Spleen (tissue), 11 donors: ENCODE measurements around the gene MUCL3. TPM values are rescaled to one million over a fixed set of nuclear protein-coding genes. Genes with fewer than 3 reads are reported as not detected.
A peak's percentile ranks its signal among the peaks of the same experiment; 100 is the strongest.

ENCODE experiments used
- DNase-seq: peaks from one replicate; pipeline ENCODE4 v3.0.0-alpha.2; 2020
- H3K27ac ChIP-seq, 8 donors: fragments of 200-600 bp; sonication (generic) in 7 of 8; 1 replicate in 4 of 8; 2 replicates in 4 of 8; pipeline versions ENCODE4 v1.5.0 to v1.8.0; 2016 to 2021; ENCODE audit warnings: inconsistent platforms in 4 of 8, mild to moderate bottlenecking in 4 of 8, moderate library complexity in 1 of 8
- H3K27me3 ChIP-seq, 7 donors: fragments of 200-600 bp; sonication (generic) in 6 of 7; replicated peaks in 1 of 7; 1 replicate in 4 of 7; 2 replicates in 3 of 7; pipeline versions ENCODE4 v1.5.0 to v1.8.0; 2016 to 2021; ENCODE audit warnings: inconsistent platforms in 3 of 7, mild to moderate bottlenecking in 1 of 7
- H3K36me3 ChIP-seq, 6 donors: fragments of 200-600 bp; sonication (generic) in 5 of 6; 1 replicate in 4 of 6; 2 replicates in 2 of 6; pipeline versions ENCODE4 v1.5.0 to v1.8.0; 2016 to 2021; ENCODE audit warnings: inconsistent platforms in 2 of 6
- H3K4me1 ChIP-seq, 6 donors: fragments of 200-600 bp; sonication (generic) in 5 of 6; 1 replicate in 3 of 6; 2 replicates in 3 of 6; pipeline versions ENCODE4 v1.5.0 to v1.8.0; 2016 to 2021; ENCODE audit warnings: inconsistent platforms in 3 of 6
- H3K4me3 ChIP-seq, 8 donors: fragments of 200-600 bp; sonication (generic) in 7 of 8; 1 replicate in 4 of 8; 2 replicates in 4 of 8; pipeline versions ENCODE4 v1.5.0 to v1.8.0; 2016 to 2021; ENCODE audit warnings: inconsistent platforms in 4 of 8, mild to moderate bottlenecking in 4 of 8, moderate library complexity in 2 of 8
- H3K9me3 ChIP-seq, 8 donors: fragments of 200-600 bp; sonication (generic) in 7 of 8; 1 replicate in 4 of 8; 2 replicates in 4 of 8; pipeline versions ENCODE4 v1.5.0 to v1.8.0; 2016 to 2021; ENCODE audit warnings: inconsistent platforms in 4 of 8
- POLR2A ChIP-seq, 3 donors: fragments of 450-650 bp; IDR thresholded peaks; one replicate each; pipeline ENCODE4 v1.5.1; 2017; ENCODE audit warnings: antibody characterized with exemption in 3 of 3, mild to moderate bottlenecking in 1 of 3
- POLR2AphosphoS5 ChIP-seq, 3 donors: sonication (generic); formaldehyde crosslinking; IDR thresholded peaks; one replicate each; pipeline ENCODE4 v1.5.1; 2017; ENCODE audit warnings: antibody characterized with exemption in 3 of 3
- WGBS, 5 donors: extraction: QIAGEN DNeasy Blood & Tissue Kit in 3 of 5; methylation state at CpG; one replicate each; pipeline versions ENCODE4 v1.1.5 to v1.1.7; 2013 to 2018; 5-methylcytosine and 5-hydroxymethylcytosine counted together
- intact Hi-C: fragments of 100-400 bp; cut with DNase I; formaldehyde crosslinking; loops from one replicate; pipeline ENCODE4 v1.15.0; 2023; ENCODE audit warnings: low total_unique reads
- polyA plus RNA-seq, 3 donors: library from polyadenylated mRNA; stranded (reverse); fragments of 200-250 nt; gene quantifications; one replicate each; pipeline ENCODE4 v1.2.1, GENCODE V29; 2013
- total RNA-seq, 7 donors: library from RNA; depleted of rRNA in 3 of 7; stranded (reverse); fragments of >200 nt in 3 of 7; fragmentation: NEBNext Ultra II Directional in 4 of 7; extraction: Animal tissue kit (Norgen Biotek cat#: 25700) in 4 of 7; gene quantifications; one replicate each; pipeline versions ENCODE4 v1.1.0 to v1.2.1, GENCODE V29; 2016 to 2021
- TF ChIP-seq, protein P1 (sequence below), 11 experiments: fragments of 200-600 bp in 7 of 11; fragments of 450-650 bp in 4 of 11; sonication (generic) in 4 of 11; IDR thresholded peaks in 8 of 11; conservative IDR thresholded peaks in 3 of 11; 1 replicate in 7 of 11; 2 replicates in 4 of 11; pipeline versions ENCODE4 v1.4.0 to v1.8.0; 2016 to 2021; ENCODE audit warnings: antibody characterized with exemption in 11 of 11, inconsistent platforms in 4 of 11, mild to moderate bottlenecking in 1 of 11
- donor health status: healthy with polysubstance abuse.
- donor health status: DM: no; HTN: no; CAD: no; lungs with moderate emphysema.
- donor health status: DM: no; HTN: no; CAD: no.
- donor health status: Bipolar disorder and iron deficiency.
- donor health status: healthy.
- donor health status: DM: no; HTN: no; CAD: no.
- donor health status: DM: yes; HTN: yes; CAD: no.

Gene MUCL3
- total and polyA plus RNA-seq, 10 donors = 0.03 TPM; not detected in 9

DNA sequence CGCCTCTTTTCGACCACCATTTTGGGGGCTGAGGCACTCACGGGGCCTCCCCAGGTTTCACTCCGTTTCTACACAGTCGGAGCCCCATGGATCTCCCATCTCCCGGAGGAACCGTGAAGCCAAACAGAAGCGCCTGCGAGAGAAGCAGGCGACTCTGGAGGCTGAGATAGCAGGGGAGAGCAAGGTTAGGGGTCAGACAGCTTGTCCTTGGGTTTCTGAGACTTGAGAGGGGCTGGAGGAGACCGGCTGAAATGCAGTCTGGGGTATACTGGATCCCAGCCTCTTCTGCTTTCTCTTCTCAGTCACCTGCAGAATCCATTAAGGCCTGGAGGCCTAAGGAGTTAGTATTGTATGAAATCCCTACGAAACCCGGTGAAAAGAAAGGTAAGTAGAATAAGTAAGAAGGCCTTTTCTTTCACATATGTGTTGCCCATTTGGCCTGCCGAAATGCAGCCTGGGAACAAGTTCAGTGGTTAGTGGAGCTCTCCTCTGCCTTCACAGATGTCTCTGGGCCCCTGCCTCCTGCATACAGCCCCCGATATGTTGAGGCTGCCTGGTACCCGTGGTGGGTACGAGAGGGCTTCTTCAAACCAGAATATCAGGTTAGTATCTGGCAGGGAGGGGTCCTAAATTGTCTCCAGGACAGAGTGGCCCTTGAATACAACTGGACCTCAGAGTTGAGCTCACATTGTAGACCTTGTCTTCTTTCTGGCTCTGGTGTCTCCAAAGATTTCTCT lies 25.8 kb upstream of the MUCL3 start:
- TF ChIP-seq, protein P1, sequence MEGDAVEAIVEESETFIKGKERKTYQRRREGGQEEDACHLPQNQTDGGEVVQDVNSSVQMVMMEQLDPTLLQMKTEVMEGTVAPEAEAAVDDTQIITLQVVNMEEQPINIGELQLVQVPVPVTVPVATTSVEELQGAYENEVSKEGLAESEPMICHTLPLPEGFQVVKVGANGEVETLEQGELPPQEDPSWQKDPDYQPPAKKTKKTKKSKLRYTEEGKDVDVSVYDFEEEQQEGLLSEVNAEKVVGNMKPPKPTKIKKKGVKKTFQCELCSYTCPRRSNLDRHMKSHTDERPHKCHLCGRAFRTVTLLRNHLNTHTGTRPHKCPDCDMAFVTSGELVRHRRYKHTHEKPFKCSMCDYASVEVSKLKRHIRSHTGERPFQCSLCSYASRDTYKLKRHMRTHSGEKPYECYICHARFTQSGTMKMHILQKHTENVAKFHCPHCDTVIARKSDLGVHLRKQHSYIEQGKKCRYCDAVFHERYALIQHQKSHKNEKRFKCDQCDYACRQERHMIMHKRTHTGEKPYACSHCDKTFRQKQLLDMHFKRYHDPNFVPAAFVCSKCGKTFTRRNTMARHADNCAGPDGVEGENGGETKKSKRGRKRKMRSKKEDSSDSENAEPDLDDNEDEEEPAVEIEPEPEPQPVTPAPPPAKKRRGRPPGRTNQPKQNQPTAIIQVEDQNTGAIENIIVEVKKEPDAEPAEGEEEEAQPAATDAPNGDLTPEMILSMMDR (IDR thresholded peaks at IDR 0.05 in 8 of 11, conservative IDR thresholded peaks at IDR 0.05 in 3 of 11) = no peak
- TF ChIP-seq POLR2AphosphoS5 (IDR thresholded peaks at IDR 0.05) (no peak), POLR2A (IDR thresholded peaks at IDR 0.05) (no peak)
- Histone ChIP-seq H3K27me3 (no peaks in the 10 kb centered on the region), H3K9me3 (no peaks in the 10 kb centered on the region), H3K4me1 (peaks cover 18 to 48% (median 27%) of the 10 kb centered on the region in 6 donors), H3K27ac (peak overlapping the region; percentile 67 to 91 (median 88)), H3K36me3 (peaks cover 0 to 72% (median 53%) of the 10 kb centered on the region in 6 donors), H3K4me3 (peak overlapping the region; percentile 48 to 91 (median 76))
- intact Hi-C loops = loop anchor here (5.0 kb wide), 1 partner anchor 147 kb away; no protein-coding TSS in a partner anchor
- 41 to 62% (median 51%) methylated on average over 17 of the region's 17 CpGs for WGBS, 5 donors
- no peak for DNase-seq

DNA sequence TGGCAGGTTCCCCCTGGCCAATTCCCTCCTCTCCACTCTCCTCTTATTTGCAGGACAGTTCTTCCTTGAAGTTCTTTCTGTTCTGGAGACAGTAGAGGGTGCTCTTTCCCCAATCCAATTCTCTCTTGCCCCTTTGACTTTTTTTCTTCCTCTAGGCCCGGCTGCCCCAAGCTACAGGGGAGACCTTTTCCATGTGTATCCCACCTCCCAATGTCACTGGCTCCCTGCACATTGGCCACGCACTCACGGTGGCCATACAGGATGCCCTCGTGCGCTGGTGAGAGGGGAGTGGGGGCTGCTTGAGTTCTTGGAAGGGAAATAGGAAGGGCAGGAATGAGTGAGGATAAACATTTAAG lies 25.2 kb upstream of the MUCL3 start:
- Histone ChIP-seq H3K4me3 (no peak overlapping the region), H3K4me1 (peaks cover 18 to 43% (median 27%) of the 10 kb centered on the region in 6 donors), H3K27me3 (no peaks in the 10 kb centered on the region), H3K36me3 (peaks cover 1 to 72% (median 53%) of the 10 kb centered on the region in 6 donors), H3K9me3 (no peaks in the 10 kb centered on the region), H3K27ac (peak overlapping the region in 4 of 8 donors; percentile 85 to 91 (median 90))
- DNase-seq = no peak
- WGBS, 5 donors = 17 to 25% (median 22%) methylated on average over 5 of the region's 5 CpGs
- intact Hi-C loops = loop anchor here (5.0 kb wide), 1 partner anchor 147 kb away; no protein-coding TSS in a partner anchor
- TF ChIP-seq POLR2AphosphoS5 (IDR thresholded peaks at IDR 0.05) (peak in 1 of 3 donors; percentile 44), POLR2A (IDR thresholded peaks at IDR 0.05) (no peak)
- TF ChIP-seq, protein P1 (IDR thresholded peaks at IDR 0.05 in 8 of 11, conservative IDR thresholded peaks at IDR 0.05 in 3 of 11) = peak in 10 of 11 experiments; percentile 16 to 64 (median 47)

DNA sequence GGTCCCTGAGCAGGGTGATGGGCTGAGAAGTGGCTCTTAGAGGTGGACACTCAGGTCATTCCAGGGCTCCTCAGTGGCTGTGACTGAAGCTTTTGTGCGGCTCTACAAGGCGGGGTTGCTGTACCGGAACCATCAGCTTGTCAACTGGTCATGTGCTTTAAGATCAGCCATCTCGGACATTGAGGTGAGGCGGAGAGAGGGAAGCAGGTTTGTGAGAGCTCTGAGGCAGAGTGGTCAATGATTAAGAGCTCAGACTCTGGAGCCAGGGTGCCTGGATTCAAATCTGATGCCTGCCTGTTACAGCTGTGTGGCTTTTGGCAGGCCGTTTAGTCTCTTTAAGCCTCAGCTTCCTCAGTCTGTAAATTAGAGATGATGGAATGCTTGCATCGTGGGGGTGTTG lies 23.7 kb upstream of the MUCL3 start:
- H3K36me3 ChIP-seq = peaks cover 3 to 72% (median 52%) of the 10 kb centered on the region in 6 donors
- DNase-seq = no peak

More for the DNA sequence above, 23.7 kb upstream of the MUCL3 start:
- WGBS, 5 donors = 92 to 99% (median 94%) methylated on average over 7 of the region's 7 CpGs
- Histone ChIP-seq H3K27me3 (no peaks in the 10 kb centered on the region), H3K4me3 (no peak overlapping the region), H3K9me3 (no peaks in the 10 kb centered on the region), H3K27ac (no peak overlapping the region), H3K4me1 (peaks cover 18 to 43% (median 27%) of the 10 kb centered on the region in 6 donors)
- intact Hi-C loops = loop anchor here (5.0 kb wide), 1 partner anchor 145 kb away; no protein-coding TSS in a partner anchor
- TF ChIP-seq, protein P1 (IDR thresholded peaks at IDR 0.05 in 8 of 11, conservative IDR thresholded peaks at IDR 0.05 in 3 of 11) = no peak
- TF ChIP-seq POLR2AphosphoS5 (IDR thresholded peaks at IDR 0.05) = no peak
- TF ChIP-seq POLR2A (IDR thresholded peaks at IDR 0.05) = no peak
